Measurements from ENCODE around the gene UGT1A8. TPM values are rescaled to one million over a fixed set of nuclear protein-coding genes. Genes with fewer than 3 reads are reported as not detected.
"Not testable (repeated sequence)": the region's sequence is repeated elsewhere in the genome, so short reads cannot be mapped to it uniquely, and the experiment has no call there.

UGT1A8 gene
- total RNA-seq: not detected
- long read RNA-seq: 0 reads

DNA sequence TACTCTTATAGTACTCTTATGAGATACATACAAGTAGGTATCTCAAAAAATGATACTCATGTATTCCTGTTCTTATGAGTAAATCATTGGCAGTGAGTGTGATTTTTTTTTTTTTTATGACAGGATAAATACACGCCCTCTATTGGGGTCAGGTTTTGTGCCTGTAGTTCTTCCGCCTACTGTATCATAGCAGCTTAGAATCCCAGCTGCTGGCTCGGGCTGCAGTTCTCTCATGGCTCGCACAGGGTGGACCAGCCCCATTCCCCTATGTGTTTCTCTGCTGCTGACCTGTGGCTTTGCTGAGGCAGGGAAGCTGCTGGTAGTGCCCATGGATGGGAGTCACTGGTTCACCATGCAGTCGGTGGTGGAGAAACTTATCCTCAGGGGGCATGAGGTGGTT lies at the start of gene UGT1A8:
UGT1A8 (plus strand) TSS at position 158 of the 400 bp plus-strand sequence; CDS start at position 233, 75 bp downstream.
- ATAC-seq; intact Hi-C loops (cut with micrococcal nuclease); DNase-seq: not testable (repeated sequence)

DNA sequence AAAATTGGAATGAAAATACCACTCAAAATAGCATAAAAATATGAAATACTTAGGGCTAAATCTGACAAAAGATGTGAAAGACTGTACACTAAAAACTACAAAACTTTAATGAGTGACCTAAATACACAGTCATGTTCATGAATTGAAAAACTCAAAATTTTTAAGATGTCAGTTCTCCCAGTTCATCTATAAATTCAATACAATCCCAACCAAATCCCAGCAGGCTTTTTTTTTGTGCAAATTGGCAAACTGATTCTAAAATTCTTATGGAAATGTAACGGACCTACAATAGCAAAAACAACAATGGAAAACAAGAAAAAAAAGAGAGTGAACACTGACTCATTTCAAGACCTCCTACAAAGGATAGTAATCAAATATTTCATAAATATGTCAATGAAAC lies 46.4 kb upstream of the UGT1A8 start:
- intact Hi-C loops (cut with micrococcal nuclease): no loop called here

DNA sequence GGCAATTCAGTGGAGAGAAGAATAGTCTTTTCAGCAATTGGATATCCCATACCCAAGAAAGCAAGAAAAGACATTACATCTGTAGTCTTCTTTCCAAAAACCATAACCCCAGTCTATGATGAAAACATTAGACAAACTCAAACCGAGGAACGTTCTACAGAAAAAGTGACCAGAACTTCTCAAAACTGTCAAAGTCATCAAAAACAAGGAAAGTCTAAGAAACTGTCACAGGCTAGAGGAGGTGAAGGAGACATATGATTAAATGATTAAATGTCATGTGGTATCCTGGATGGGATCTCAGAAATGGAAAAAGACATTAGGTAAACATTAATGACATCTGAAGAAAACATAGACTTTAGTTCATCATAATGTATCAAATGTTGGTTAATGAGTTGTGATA lies 46.0 kb upstream of the UGT1A8 start:
- no peak for DNase-seq
- no peak for ATAC-seq
- intact Hi-C loops (cut with micrococcal nuclease): no loop called here

More for the DNA sequence above, 46.4 kb upstream of the UGT1A8 start:
- no peak for ATAC-seq
- no peak for DNase-seq

DNA sequence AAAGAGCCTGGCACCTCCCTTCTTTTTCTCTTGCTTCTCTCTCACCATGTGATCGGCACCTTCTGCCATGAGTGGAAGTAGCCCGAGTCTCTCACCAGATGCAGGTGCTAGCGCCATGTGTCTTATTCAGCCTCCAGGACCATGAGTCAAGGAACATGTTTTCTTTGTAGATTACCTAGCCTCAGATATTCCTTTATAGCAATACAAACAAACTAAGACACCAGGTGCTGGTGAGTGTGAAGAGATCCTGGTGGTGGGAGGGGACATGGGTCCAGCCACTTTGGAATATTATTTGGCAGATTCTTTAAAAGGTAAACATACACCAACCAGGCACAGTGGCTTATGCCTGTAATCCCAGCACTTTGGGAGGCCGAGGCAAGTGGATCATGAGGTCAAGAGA lies 45.0 kb upstream of the UGT1A8 start:
- no peak for ATAC-seq

DNA sequence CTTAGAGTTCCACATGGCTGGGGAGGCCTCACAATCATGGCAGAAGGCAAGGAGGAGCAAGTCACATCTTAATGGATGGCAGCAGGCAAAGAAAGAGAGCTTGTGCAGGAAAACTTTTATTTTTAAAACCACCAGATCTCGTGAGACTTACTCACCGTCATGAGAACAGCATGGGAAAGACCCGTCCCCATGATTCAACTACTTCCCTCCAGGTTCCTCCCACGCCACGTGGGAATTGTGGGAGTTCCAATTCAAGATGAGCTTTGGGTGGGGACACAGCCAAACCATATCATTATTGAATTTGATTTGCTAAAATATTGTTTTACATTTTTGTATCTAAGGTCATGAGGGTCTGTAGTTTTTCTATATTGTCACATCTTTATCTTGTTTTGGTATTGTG lies 40.1 kb upstream of the UGT1A8 start:
- DNase-seq; intact Hi-C loops (cut with micrococcal nuclease); ATAC-seq: not testable (repeated sequence)

More for the DNA sequence above, 45.0 kb upstream of the UGT1A8 start:
- intact Hi-C loops (cut with micrococcal nuclease): no loop called here
- DNase-seq: no peak

DNA sequence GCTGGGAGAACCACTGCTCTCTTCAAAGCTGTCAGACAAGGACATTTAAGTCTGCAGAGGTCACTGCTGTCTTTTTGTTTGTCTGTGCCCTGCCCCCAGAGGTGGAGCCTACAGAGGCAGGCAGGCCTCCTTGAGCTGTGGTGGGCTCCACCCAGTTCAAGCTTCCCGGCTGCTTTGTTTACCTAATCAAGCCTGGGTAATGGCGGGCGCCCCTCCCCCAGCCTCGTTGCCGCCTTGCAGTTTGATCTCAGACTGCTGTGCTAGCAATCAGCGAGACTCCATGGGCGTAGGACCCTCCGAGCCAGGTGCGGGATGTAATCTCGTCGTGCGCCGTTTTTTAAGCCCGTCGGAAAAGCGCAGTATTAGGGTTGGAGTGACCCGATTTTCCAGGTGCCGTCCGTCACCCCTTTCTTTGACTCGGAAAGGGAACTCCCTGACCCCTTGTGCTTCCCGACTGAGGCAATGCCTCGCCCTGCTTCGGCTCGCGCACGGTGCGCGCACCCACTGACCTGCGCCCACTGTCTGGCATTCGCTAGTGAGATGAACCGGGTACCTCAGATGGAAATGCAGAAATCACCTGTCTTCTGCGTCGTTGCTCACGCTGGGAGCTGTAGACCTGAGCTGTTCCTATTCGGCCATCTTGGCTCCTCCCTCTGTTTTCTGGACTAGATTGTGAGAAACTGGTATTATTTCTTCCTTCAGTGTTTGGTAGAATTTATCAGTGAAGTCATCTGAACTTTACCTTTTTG lies 34.0 kb upstream of the UGT1A8 start:
- DNase-seq; intact Hi-C loops (cut with micrococcal nuclease); ATAC-seq: not testable (repeated sequence)

DNA sequence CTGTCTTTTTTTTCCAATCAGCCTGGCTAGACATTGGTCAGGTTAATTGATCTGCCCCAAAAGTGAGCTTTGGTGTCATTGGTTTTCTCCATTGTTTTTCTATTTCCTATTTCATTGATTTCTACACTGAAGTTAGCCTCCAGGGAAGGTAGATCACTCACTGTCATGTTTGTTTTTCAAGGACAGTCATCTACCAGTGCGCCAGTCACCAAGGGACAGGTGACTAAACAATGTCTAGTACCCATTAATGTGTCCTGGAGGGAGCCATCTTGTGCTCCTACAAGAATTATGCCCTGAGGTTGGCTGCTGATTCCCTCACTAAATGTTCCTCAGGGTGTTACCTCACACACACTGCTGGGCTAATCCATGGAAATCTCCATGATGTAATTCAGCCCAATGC lies 33.2 kb upstream of the UGT1A8 start:
- no peak for ATAC-seq
- DNase-seq: no peak
- intact Hi-C loops (cut with micrococcal nuclease): no loop called here

DNA sequence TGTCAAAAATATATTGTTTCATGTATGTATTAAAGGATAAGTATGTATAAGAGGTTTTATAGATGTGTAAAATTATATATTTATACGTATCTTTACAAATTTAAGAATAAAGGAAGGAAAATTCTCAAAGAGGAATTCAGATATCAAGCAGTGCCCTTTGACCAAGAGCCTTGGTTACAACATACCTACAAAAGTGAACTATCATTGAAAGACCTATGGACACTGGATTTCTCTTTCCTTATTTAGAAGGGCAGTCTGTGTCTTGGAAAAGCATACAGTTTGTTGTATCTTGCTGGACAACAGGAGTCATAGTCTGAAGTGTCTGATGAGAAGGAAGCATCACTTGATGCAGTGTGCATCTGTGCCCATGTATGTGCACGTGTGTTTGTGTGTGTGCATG lies 29.0 kb upstream of the UGT1A8 start:
- ATAC-seq (no peak), DNase-seq (no peak)
- intact Hi-C loops (cut with micrococcal nuclease): no loop called here

DNA sequence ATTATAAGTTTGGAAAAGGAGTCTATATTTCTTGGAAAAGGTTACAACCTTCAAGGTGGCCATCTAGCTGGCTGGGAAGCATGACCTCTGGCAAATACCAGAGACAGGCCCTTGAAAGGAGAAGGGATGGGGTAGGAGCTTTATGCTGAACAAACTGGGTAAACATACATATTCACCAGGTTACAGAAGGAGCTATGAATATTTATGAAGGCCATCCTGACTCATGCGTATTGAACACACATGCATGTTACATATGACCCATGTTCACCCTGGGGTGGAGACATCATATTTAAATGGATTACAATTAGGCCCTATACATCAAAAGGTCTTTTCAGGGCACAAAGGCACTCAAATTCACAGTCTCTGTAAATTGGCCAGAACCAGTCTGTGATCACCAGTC lies 24.7 kb upstream of the UGT1A8 start:
- DNase-seq; intact Hi-C loops (cut with micrococcal nuclease); ATAC-seq: not testable (repeated sequence)

DNA sequence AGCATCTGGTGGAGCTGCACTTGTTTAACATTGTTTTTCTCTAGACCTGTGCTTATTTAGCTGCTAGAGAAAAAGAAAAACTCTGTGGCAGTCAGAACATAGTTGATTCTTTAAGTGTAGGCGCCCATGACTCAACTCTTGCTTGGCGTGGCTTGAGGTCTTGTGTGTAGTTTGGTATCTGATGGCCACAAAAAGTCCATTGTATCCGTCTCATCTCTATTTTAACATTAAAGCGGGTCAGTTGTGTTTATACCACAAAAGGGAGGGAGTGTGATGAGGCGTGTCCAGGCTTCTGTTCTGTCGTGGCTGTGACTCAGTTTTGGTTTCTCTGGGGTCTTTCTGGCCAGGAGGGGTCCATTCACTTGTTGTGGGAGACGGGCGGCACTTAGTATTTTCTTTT lies 24.2 kb upstream of the UGT1A8 start:
- intact Hi-C loops (cut with micrococcal nuclease): no loop called here
- DNase-seq: no peak
- no peak for ATAC-seq

DNA sequence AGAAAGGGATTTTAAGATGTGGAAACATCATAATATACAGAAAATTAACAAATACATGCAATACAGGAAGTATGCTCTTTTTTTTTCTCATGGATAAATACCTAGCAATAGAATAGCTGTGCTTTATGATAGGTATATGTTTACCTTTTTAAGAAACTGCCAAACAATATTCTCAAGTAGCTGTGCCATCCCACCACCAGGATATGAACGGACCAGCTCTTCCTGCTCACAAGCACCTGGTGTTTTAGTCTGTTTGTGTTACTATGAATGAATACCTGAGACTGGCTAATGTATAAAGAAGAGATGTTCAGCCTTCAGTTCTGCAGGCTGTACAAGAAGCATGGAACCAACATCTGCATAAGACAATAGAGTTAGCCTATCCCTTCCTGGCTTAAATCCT lies 19.9 kb upstream of the UGT1A8 start:
- no peak for DNase-seq
- intact Hi-C loops (cut with micrococcal nuclease): no loop called here
- no peak for ATAC-seq

DNA sequence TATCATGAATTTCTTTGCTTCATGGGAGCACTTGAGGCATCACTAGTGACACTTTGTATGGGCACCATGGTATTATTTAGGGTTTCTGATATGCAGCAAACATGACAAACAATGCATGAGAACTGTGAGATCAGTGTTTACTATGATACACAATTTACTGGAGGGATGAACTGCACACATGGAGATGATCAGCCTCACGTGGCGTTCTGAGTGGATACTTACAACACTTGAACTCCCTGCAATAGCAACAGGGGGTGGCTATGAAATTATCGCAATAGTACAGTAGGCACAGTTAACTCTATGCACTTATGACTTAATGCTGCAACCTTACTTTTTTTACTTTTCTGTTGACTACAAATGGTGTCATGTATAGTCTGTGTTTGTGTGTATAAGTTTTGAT lies 18.5 kb upstream of the UGT1A8 start:
- DNase-seq (no peak), ATAC-seq (no peak)
- intact Hi-C loops (cut with micrococcal nuclease): no loop called here

DNA sequence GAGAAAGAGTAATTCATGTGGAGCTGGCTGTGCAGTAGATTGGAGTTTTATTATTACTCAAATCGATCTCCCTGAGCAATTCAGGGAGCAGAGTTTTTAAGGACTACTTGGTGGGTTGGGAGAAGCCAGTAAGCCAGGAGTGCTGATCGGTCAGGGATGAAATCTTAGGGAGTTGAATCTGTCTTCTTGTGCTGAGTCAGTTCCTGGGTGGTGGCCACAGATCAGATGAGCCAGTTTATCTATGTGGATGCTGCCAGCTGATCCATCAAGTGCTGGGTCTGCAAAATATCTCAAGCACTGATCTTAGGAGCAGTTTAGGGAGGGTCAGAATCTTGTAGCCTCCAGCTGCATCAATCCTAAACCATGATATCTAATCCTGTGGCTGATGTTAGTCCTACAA lies 17.0 kb upstream of the UGT1A8 start:
- ATAC-seq: no peak
- intact Hi-C loops (cut with micrococcal nuclease): no loop called here
- DNase-seq: no peak

DNA sequence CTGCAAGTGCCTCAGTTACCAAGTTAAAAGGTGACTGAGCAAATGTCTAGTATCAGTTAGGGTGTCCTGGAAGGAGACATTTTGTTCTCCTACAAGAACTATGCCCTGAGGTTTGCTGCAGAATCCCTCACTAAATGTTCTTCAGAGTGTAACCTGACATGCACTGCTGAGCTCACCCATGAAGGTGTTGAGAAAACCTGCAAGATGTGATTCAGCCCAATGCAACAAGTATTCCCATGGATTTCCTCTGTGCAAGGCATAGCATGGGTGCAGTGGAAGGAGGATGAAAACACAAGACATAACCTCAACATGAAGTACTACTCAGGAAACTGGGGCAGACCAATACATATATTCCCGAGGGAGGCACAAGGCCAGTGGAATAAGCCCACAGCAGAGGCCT lies 15.4 kb upstream of the UGT1A8 start:
- DNase-seq (no peak), ATAC-seq (no peak)
- intact Hi-C loops (cut with micrococcal nuclease): no loop called here

DNA sequence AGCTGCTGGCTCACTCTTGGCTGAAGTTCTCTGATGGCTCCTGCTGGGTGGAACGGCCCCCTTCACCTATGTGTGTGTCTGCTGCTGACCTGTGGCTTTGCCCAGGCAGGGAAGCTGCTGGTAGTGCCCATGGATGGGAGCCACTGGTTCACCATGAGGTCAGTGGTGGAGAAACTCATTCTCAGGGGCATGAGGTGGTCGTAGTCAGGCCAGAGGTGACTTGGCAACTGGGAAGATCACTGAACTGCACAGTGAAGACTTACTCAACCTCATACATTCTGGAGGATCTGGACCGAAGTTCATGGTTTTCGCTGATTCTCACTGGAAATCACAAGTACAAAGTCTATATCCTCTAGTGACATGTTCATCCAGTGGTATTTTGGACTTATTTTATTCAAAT lies 13.9 kb upstream of the UGT1A8 start:
- intact Hi-C loops (cut with micrococcal nuclease): no loop called here
- DNase-seq: no peak
- no peak for ATAC-seq

DNA sequence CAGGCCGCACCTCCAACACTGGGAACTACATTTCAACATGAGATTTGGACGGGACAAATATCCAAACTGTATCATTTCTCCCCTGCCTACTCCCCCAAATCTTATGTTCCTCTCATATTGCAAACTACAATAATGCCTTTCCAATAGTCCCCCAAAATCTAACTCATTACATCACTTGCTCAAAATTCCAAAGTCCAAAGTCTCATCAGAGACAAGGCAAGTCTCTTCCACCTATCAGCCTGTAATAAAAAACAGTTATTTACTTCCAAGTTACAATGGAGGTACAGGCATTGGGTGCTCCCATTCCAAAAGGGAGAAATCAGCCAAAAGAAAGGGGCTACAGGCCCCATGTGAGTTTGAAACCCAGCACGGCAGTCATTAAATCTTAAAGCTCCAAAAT lies 12.6 kb upstream of the UGT1A8 start:
- DNase-seq (no peak), ATAC-seq (no peak)
- intact Hi-C loops (cut with micrococcal nuclease): no loop called here

DNA sequence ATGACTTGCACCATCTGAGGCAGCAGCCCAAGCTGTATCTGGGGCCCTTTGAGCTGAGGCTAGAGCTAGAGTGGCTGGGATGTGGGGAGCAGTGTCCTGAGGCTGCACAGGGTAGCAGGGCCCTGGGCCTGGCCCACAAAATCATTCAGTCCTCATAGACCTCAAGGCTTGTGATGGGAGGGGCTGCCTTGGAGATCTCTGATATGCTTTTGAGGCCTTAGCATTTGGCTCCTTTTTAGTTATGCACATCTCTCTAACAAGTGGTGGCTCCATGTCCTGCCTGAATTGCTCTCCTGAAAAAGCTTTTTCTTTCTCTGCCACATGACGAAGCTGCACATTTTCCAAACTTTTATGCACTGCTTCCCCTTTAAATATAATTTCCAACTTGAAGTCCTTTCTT lies 11.8 kb upstream of the UGT1A8 start:
- no peak for DNase-seq
- intact Hi-C loops (cut with micrococcal nuclease): no loop called here
- ATAC-seq: no peak

DNA sequence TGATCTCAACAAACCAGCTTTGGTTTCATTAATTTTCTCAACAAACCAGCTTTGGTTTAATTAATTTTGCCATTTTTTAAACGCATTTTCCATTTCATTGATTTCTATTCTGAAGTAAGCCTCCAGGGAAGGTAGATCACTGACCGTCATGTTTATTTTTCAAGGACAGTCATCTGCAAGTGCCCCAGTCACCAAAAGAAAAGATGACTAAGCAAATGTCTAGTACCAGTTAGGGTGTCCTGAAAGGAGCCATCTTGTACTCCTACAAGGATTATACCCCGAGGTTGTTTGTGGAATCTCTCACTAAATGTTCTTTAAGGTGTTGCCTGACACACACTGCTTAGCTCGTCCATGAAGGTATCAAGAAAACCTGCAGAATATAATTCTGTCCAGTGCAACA lies 6.1 kb upstream of the UGT1A8 start:
- no peak for DNase-seq
- ATAC-seq: no peak
- intact Hi-C loops (cut with micrococcal nuclease): no loop called here

DNA sequence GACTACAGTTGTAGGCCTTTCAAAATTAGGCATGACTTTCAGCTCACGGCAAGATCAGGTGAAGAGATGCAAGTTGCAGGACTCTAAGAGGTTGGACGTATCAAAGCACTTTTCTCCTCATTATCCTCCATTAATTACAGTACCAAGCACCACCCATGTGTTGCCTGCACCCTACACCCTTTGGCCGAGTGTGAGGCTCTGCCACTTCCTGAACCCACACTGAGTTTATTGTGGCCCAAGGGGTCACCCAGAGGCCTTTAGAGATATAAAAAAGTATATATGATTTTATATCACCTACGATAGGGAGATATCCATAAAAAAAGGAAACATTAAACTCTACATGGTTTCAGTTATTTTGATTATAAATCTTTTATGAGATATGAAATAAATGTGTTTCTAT lies 2.8 kb downstream of the UGT1A8 start:
- DNase-seq (no peak), ATAC-seq (no peak)
- intact Hi-C loops (cut with micrococcal nuclease): no loop called here

DNA sequence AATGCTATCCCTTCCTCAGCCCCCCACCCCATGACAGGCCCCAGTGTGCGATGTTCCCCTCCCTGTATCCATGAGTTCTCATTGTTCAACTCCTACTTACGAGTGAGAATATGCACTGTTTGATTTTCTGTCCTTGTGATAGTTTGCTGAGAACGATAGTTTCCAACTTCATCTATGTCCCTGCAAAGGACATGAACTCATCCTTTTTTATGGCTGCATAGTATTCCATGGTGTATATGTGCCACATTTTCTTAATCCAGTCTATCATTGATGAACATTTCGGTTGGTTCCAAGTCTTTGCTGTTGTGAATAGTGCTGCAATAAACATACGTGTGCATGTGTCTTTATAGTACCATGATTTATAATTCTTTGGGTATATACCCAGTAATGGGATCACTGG lies 4.4 kb downstream of the UGT1A8 start:
- intact Hi-C loops (cut with micrococcal nuclease); ATAC-seq; DNase-seq: not testable (repeated sequence)

DNA sequence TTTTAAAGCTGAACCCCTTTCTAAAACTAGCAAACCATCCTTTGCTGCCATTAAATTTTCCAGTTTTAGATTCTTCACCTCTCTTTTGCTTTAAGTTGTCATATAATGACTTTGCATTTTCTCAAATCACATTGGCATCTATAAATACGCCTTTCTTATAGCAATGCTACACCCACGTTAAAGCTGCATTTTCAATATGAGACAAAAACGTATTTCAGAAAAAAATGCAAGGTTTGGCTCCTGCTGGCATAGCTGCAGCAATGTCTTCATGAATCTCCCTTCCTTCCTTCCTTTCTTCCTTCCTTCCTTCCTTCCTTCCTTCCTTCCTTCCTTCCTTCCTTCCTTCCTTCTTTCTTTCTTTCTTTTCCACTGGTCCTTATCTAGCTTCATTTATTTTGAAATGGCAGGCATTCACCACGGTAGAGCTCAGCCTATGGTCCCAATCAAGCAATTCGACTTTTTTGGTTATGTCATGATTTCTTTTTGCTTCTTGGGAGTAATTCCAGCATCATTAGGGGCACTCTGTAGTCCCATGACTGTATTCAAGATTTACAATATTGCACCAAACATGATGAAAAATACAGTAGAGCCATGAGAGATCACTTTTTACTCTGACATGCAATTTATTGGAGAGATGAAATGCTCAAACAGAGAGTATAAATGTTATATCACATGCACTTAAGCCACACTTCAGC lies 10.0 kb downstream of the UGT1A8 start:
- DNase-seq: no peak
- ATAC-seq: no peak
- intact Hi-C loops (cut with micrococcal nuclease): no loop called here
